A549 (cell line): ENCODE results near the gene TM7SF3. TPM values are rescaled to one million over a fixed set of nuclear protein-coding genes. Genes with fewer than 3 reads are reported as not detected.

Source experiments
- ATAC-seq, 2 experiments: fragments of 200-7000 bp in 1 of 2; fragments of >200 bp in 1 of 2; cut with Nextera tagmentation in 1 of 2; cut with Tn5 transposase in 1 of 2; 3 replicates each; pipeline versions ENCODE4 v1.8.0 to v1.9.1; 2018 to 2020; ENCODE audit warnings: mild to moderate bottlenecking in 1 of 2, moderate library complexity in 1 of 2
- CTCF ChIA-PET: fragments of 300-600 bp; sonication (Branson Sonifier 250); formaldehyde crosslinking; extraction: SDS; loops from one replicate; lab custom pipeline; 2021; ENCODE audit warnings: antibody characterized with exemption, inconsistent platforms; lab: Yijun Ruan, JAX
- POLR2A ChIA-PET: fragments of 350-600 bp; formaldehyde crosslinking; extraction: SDS; loops from one replicate; lab custom pipeline; 2021; ENCODE audit warnings: antibody characterized with exemption, inconsistent platforms; lab: Yijun Ruan, JAX
- DNase-seq, 2 experiments: peaks; one replicate each; pipeline versions ENCODE4 v3.0.0 to v3.0.0-alpha.2; 2011 to 2016; ENCODE audit warnings: low read depth in 1 of 2, low spot score in 1 of 2
- FAIRE-seq: peaks from 2 replicates; lab custom pipeline; 2011; peaks lifted over from hg19 to GRCh38; lab: Jason Lieb, UNC
- H3K27ac ChIP-seq, 2 experiments: fragments of >200 bp; sonication (Bioruptor Twin); formaldehyde crosslinking; 3 replicates each; pipeline ENCODE4 v1.5.1; 2016 to 2017
- H3K4me1 ChIP-seq: fragments of >200 bp; sonication (Bioruptor Twin); formaldehyde crosslinking; 3 replicates; pipeline ENCODE4 v1.6.1; 2016
- H3K4me2 ChIP-seq: fragments of >200 bp; sonication (Bioruptor Twin); formaldehyde crosslinking; 3 replicates; pipeline ENCODE4 v1.6.1; 2016
- H3K4me3 ChIP-seq: fragments of >200 bp; sonication (Bioruptor Twin); formaldehyde crosslinking; 3 replicates; pipeline ENCODE4 v1.5.1; 2016
- H3K9me3 ChIP-seq: fragments of >200 bp; sonication (Bioruptor Twin); formaldehyde crosslinking; 3 replicates; pipeline ENCODE4 v1.6.1; 2016
- BCL3 ChIP-seq: fragments of >200 bp; sonication (Bioruptor Twin); formaldehyde crosslinking; IDR thresholded peaks from 3 replicates; pipeline ENCODE4 v1.6.1; 2016
- CEBPB ChIP-seq, 2 experiments: fragments of >200 bp in 1 of 2; sonication (Bioruptor Twin) in 1 of 2; formaldehyde crosslinking in 1 of 2; IDR thresholded peaks; 2 replicates each; pipeline ENCODE4 v1.6.1; 2012 to 2016
- CHD2 ChIP-seq: fragments of 150-350 bp; IDR thresholded peaks from 2 replicates; pipeline ENCODE4 v1.6.1; 2014; ENCODE audit warnings: low read length; ENCODE audit not compliant: partially characterized antibody
- CHD4 ChIP-seq: fragments of 200-600 bp; sonication (generic); IDR thresholded peaks from 2 replicates; pipeline ENCODE4 v1.6.1; 2016; ENCODE audit warnings: antibody characterized with exemption, mild to moderate bottlenecking, borderline replicate concordance
- E2F6 ChIP-seq: IDR thresholded peaks from 2 replicates; pipeline ENCODE4 v1.6.1; 2012; ENCODE audit warnings: low read depth, borderline replicate concordance
- ELK1 ChIP-seq: fragments of 150-350 bp; IDR thresholded peaks from 2 replicates; pipeline ENCODE4 v1.6.1; 2014; ENCODE audit warnings: low read depth, mild to moderate bottlenecking, low read length
- EP300 ChIP-seq, 2 experiments: fragments of >200 bp; sonication (Bioruptor Twin); formaldehyde crosslinking; IDR thresholded peaks; 2 replicates in 1 of 2; 3 replicates in 1 of 2; pipeline ENCODE4 v1.6.1; 2016 to 2017
- ESRRA ChIP-seq: fragments of 150-350 bp; IDR thresholded peaks from 2 replicates; pipeline ENCODE4 v1.6.1; 2014; ENCODE audit warnings: mild to moderate bottlenecking, low read length, borderline replicate concordance
- FOXS1 ChIP-seq: fragments of 250-450 bp; sonication (Bioruptor Pico); IDR thresholded peaks from 2 replicates; pipeline ENCODE4 v1.5.0; 2020; ENCODE audit warnings: mild to moderate bottlenecking, moderate library complexity
- HDAC2 ChIP-seq: fragments of 200-600 bp; sonication (generic); IDR thresholded peaks from 2 replicates; pipeline ENCODE4 v1.6.1; 2016
- HEYL ChIP-seq: fragments of 250-450 bp; sonication (Bioruptor Pico); IDR thresholded peaks from 2 replicates; pipeline ENCODE4 v1.8.0; 2021; ENCODE audit warnings: mild to moderate bottlenecking, moderate library complexity
- HOXB13 ChIP-seq: fragments of 250-450 bp; sonication (Bioruptor Pico); IDR thresholded peaks from 2 replicates; pipeline ENCODE4 v1.5.0; 2020; ENCODE audit warnings: low read depth, mild to moderate bottlenecking, moderate library complexity
- JUNB ChIP-seq: fragments of >200 bp; sonication (Bioruptor Twin); formaldehyde crosslinking; IDR thresholded peaks from 2 replicates; pipeline ENCODE4 v1.6.1; 2016
- KDM5A ChIP-seq: fragments of 200-600 bp; sonication (generic); IDR thresholded peaks from 2 replicates; pipeline ENCODE4 v1.6.1; 2016; ENCODE audit warnings: antibody characterized with exemption, mild to moderate bottlenecking
- MAX ChIP-seq: IDR thresholded peaks from 2 replicates; pipeline ENCODE4 v1.6.1; 2012
- MYC ChIP-seq: IDR thresholded peaks from 2 replicates; pipeline ENCODE4 v1.6.1; 2012; ENCODE audit warnings: mild to moderate bottlenecking, inconsistent platforms, low read length, improper control_type of control experiment, borderline replicate concordance
- NFE2L2 ChIP-seq: fragments of 150-350 bp; conservative IDR thresholded peaks from 2 replicates; pipeline ENCODE4 v1.6.1; 2014; ENCODE audit warnings: low read length
- PBX3 ChIP-seq: IDR thresholded peaks from 2 replicates; pipeline ENCODE4 v1.6.1; 2012
- POLR2AphosphoS2 ChIP-seq: conservative IDR thresholded peaks from 2 replicates; pipeline ENCODE4 v1.6.1; 2012; ENCODE audit warnings: low read length, improper control_type of control experiment, inconsistent platforms
- RNF2 ChIP-seq: fragments of 200-600 bp; sonication (generic); IDR thresholded peaks from 2 replicates; pipeline ENCODE4 v1.6.1; 2016; ENCODE audit warnings: low read depth, mild to moderate bottlenecking, antibody characterized with exemption, moderate library complexity, borderline replicate concordance
- SMC3 ChIP-seq: fragments of >200 bp; sonication (Bioruptor Twin); formaldehyde crosslinking; IDR thresholded peaks from 3 replicates; pipeline ENCODE4 v1.6.1; 2018; ENCODE audit warnings: inconsistent platforms
- ZC3H11A ChIP-seq: fragments of 450-650 bp; IDR thresholded peaks from 2 replicates; pipeline ENCODE4 v1.6.1; 2014; ENCODE audit warnings: antibody characterized with exemption, mild to moderate bottlenecking
- ZFP36 ChIP-seq: fragments of 450-650 bp; IDR thresholded peaks from 2 replicates; pipeline ENCODE4 v1.6.1; 2014; ENCODE audit warnings: borderline replicate concordance; ENCODE audit not compliant: partially characterized antibody
- ZNF302 ChIP-seq: fragments of 250-450 bp; sonication (Bioruptor Pico); IDR thresholded peaks from 2 replicates; pipeline ENCODE4 v1.9.0; 2021; ENCODE audit warnings: inconsistent platforms, mild to moderate bottlenecking, moderate library complexity
- WGBS: methylation state at CpG from one replicate; pipeline ENCODE4 v1.1.6; 2017; ENCODE audit errors: missing lambda C conversion rate; 5-methylcytosine and 5-hydroxymethylcytosine counted together
- polyA plus RNA-seq, 4 experiments: library from polyadenylated mRNA; depleted of rRNA in 3 of 4; stranded (reverse); fragments of >200 nt; fragmentation: RNase III in 1 of 4; extraction: RNeasy Plus Mini Kit Qiagen cat#74134 plus additional on column Dnase treatment in 1 of 4; gene quantifications; 2 replicates in 3 of 4; 3 replicates in 1 of 4; pipeline ENCODE4 v1.2.3, GENCODE V29; 2011 to 2017

TM7SF3 gene
- polyA plus RNA-seq, 2 of the 4 experiments (the other 2 are of a cell fraction): 67.8 to 177 TPM

- no peak for TF ChIP-seq CEBPB (IDR thresholded peaks at IDR 0.05)
- TF ChIP-seq CHD4: no peak
- TF ChIP-seq MAX: no peak
- TF ChIP-seq HDAC2: no peak
Measured at GRCh38 chr12:27063250-27063851, 49.2 kb upstream of the TM7SF3 start (continued).

GRCh38 chr12:27061317-27061716 is 47.1 kb upstream of the TM7SF3 start:
- H3K4me2 ChIP-seq: no peak overlapping the region
- no peak for ATAC-seq
- H3K9me3 ChIP-seq: no peaks in the 10 kb centered on the region
- no peak for FAIRE-seq
- no peaks in the 10 kb centered on the region for H3K4me1 ChIP-seq
- no peak overlapping the region for H3K27ac ChIP-seq
- ChIA-PET CTCF (interaction anchor here (0.7 kb wide), 1 partner anchor 183 kb away, joined by 3 read pairs; the partner anchor contains the start of gene STK38L), POLR2A (no interaction called here)
- DNase-seq: no peak
- WGBS: 71% methylated on average over 3 of the region's 3 CpGs
- H3K4me3 ChIP-seq: no peak overlapping the region
- TF ChIP-seq E2F6 (no peak), ELK1 (no peak), FOXS1 (CRISPR knock-in tag) (no peak), POLR2AphosphoS2 (no peak), KDM5A (no peak), ZNF302 (no peak), RNF2 (no peak), HOXB13 (CRISPR knock-in tag) (no peak), ESRRA (no peak), MAX (no peak)

- FAIRE-seq (no peak), ATAC-seq (no peak), DNase-seq (no peak)
- no peak for TF ChIP-seq MYC
- TF ChIP-seq ESRRA: no peak
- TF ChIP-seq CEBPB (IDR thresholded peaks at IDR 0.05): no peak
- no peak for TF ChIP-seq CHD2
- TF ChIP-seq EP300 (IDR thresholded peaks at IDR 0.05): no peak
- no peak for TF ChIP-seq ZC3H11A
- no peak for TF ChIP-seq ZNF302
- no peak for TF ChIP-seq SMC3
- TF ChIP-seq HEYL: no peak
- TF ChIP-seq PBX3: no peak
- TF ChIP-seq NFE2L2: no peak
- TF ChIP-seq BCL3: no peak
- TF ChIP-seq ZFP36: no peak
- TF ChIP-seq JUNB: no peak
- CTCF ChIA-PET: interaction anchor here (0.7 to 0.8 kb wide), 2 partner anchors 57 to 183 kb away, joined by 3 read pairs; partner anchors contain the start of gene STK38L
- no peak overlapping the region for H3K27ac ChIP-seq
- H3K4me1 ChIP-seq: no peaks in the 10 kb centered on the region
- H3K9me3 ChIP-seq: no peaks in the 10 kb centered on the region
- 78% methylated on average over 2 of the region's 2 CpGs for WGBS
- H3K4me2 ChIP-seq: no peak overlapping the region
- no peak overlapping the region for H3K4me3 ChIP-seq
- POLR2A ChIA-PET: no interaction called here
Measured at GRCh38 chr12:27060740-27061139, 46.6 kb upstream of the TM7SF3 start.
